Measurements from ENCODE around the gene ZBTB43.

Gene ZBTB43, protein sequence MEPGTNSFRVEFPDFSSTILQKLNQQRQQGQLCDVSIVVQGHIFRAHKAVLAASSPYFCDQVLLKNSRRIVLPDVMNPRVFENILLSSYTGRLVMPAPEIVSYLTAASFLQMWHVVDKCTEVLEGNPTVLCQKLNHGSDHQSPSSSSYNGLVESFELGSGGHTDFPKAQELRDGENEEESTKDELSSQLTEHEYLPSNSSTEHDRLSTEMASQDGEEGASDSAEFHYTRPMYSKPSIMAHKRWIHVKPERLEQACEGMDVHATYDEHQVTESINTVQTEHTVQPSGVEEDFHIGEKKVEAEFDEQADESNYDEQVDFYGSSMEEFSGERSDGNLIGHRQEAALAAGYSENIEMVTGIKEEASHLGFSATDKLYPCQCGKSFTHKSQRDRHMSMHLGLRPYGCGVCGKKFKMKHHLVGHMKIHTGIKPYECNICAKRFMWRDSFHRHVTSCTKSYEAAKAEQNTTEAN

DNA sequence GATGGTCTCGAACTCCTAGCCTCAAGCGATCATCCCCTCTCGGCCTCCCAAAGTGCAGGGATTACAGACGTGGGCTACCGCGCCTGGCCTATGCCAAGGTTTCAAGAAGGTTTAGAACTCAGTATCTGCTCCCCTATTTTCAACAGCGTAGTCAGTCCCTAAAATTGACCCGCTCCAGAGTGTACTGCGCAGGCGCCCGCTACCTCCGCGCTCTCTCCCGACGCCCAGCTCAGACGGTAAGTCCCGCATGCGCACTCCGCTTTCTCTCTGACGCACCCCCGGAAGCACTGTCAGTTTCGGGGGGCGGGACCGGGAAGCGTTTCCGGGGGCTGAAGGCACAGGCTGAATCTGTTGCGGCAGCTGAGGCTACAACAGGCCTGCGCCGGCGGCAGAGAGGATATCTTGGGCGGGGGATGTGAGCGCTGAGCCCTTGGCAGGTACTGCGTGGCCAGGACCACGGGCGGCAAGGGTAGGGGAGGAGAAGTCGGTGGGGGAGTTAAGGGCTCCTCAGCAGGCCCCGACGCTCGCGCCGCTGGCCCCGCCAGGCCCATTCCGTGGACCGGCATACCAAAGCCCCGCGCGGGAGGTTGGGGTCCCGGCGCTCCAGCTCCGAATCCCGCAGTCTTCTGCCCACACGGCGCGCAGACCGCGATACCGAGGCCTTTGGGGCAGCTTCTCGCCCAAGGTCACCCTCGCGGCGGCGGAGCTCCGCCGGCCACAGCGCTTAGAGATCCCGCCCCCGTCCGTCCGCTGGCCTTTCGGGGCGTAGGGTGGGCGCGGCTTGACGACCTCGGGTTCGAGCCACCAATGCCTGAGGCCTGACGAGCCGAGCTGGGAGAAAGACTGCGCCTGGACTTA, at the start of gene ZBTB43:
Gene ZBTB43 (plus strand): TSS at position 345 of the 858 bp plus-strand sequence. CDS start 27,470 bp downstream, outside the sequence.
- H3K4me3 ChIP-seq (ENCODE audit: low read depth in 1 of 2, low read length in 2 of 2), result peak within 1 kb of the TSS; percentile 81 to 97
- no peaks in the 10 kb centered on the region for H3K27me3 ChIP-seq (ENCODE audit: control insufficient read depth in 1 of 2, insufficient read depth in 2 of 2, low read length in 2 of 2)
- peak within 1 kb of the TSS; percentile 98 for H3K9ac ChIP-seq (ENCODE audit: low read length)
- peaks cover 20% of the 10 kb centered on the region for H3K4me1 ChIP-seq (ENCODE audit: insufficient read depth, low read length)
- peak within 1 kb of the TSS; percentile 64 for H3K27ac ChIP-seq (ENCODE audit: low read depth, low read length)
- H3K9me3 ChIP-seq (ENCODE audit: low read length), result no peaks in the 10 kb centered on the region
- H3K36me3 ChIP-seq (ENCODE audit: insufficient read depth, low read length), result peaks cover 11% of the 10 kb centered on the region

DNA sequence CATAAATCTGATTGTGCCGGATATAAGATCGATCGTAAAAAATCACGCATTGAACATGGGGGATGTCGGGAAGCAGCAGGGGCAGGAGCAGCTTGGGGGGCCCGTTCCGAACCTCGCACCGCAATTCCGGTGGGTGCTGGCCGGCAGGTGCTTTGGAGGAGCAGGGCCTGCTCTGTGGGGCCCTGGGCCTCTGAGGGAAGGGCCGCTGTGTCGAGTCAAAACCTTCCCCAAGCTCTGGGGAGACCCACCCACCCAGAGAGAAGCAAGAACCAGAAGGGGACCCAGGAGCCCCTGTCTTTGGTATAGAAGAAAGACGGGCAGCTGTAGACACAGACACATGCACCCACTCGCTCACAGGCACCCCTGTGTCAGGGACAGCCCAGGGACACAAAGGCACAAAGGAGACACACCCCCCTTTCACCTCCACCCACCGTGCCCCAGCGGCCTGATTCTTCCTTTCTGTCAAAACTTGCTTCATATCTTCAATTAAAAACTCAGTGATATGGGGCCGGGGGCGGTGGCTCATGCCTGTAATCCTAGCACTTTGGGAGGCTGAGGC, 49.4 kb upstream of the ZBTB43 start:
- Histone ChIP-seq H3K27me3 (ENCODE audit: control insufficient read depth in 1 of 2, insufficient read depth in 2 of 2, low read length in 2 of 2) (peaks cover 0 to 35% of the 10 kb centered on the region in 2 donors), H3K27ac (ENCODE audit: low read depth, low read length) (no peak overlapping the region), H3K9ac (ENCODE audit: low read length) (no peak overlapping the region), H3K9me3 (ENCODE audit: low read length) (no peaks in the 10 kb centered on the region), H3K4me1 (ENCODE audit: insufficient read depth, low read length) (no peaks in the 10 kb centered on the region), H3K4me3 (ENCODE audit: low read depth in 1 of 2, low read length in 2 of 2) (no peak overlapping the region), H3K36me3 (ENCODE audit: insufficient read depth, low read length) (no peaks in the 10 kb centered on the region)

DNA sequence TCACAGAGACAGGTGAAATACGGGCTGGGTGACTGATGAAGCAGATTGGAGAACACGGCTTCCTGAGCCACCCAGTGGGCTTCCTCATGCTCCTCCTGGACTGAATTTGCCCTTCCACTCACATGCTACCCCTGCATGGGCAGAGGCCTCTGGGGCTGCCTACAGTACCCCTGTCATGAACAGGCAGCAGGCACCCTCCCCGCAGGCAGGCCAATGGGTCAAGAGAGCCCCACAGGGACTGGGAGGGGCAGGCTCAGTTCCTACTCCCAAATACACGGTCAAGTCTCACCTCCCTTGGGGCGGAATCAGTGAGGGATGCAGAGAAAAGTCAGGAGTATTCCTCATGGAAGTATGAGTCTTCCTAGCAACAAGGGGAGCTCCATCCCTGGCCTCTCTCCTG, 48.6 kb upstream of the ZBTB43 start:
- H3K9me3 ChIP-seq (ENCODE audit: low read length), result no peaks in the 10 kb centered on the region
- H3K27me3 ChIP-seq (ENCODE audit: control insufficient read depth in 1 of 2, insufficient read depth in 2 of 2, low read length in 2 of 2), result peaks cover 0 to 30% of the 10 kb centered on the region in 2 donors

DNA sequence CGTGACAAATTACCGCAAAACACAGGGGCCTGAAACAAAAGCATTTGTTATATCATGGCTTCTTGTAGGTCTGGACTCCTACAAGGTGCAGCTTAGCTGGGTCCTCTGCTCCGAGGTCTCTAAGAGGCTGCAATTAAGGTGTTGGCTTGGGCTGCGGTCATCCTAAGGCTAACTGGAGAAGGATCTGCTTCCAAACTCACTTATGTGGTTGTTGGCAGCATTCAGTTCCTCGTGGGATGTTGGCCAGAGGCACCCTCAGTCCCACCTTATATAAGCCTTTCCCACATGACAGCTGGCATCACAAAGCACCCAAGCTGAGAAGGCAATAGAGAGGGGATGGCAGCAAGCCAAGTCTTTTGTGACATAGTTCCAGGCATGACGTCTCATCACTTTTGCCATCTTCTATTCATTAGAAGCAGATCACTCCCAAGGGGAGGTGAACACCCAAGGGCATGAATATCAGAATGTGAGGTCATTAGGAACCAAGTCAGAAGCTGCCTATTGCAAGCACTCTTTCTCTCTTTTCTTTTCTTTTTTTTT, 47.9 kb upstream of the ZBTB43 start:
- no peak overlapping the region for H3K9ac ChIP-seq (ENCODE audit: low read length)
- H3K9me3 ChIP-seq (ENCODE audit: low read length), result no peaks in the 10 kb centered on the region
- no peak overlapping the region for H3K4me3 ChIP-seq (ENCODE audit: low read depth in 1 of 2, low read length in 2 of 2)
- no peaks in the 10 kb centered on the region for H3K4me1 ChIP-seq (ENCODE audit: insufficient read depth, low read length)
- no peak overlapping the region for H3K27ac ChIP-seq (ENCODE audit: low read depth, low read length)
- no peaks in the 10 kb centered on the region for H3K36me3 ChIP-seq (ENCODE audit: insufficient read depth, low read length)
- peaks cover 0 to 24% of the 10 kb centered on the region in 2 donors for H3K27me3 ChIP-seq (ENCODE audit: control insufficient read depth in 1 of 2, insufficient read depth in 2 of 2, low read length in 2 of 2)

More for the DNA sequence above, 48.6 kb upstream of the ZBTB43 start:
- no peaks in the 10 kb centered on the region for H3K36me3 ChIP-seq (ENCODE audit: insufficient read depth, low read length)
- H3K4me1 ChIP-seq (ENCODE audit: insufficient read depth, low read length), result no peaks in the 10 kb centered on the region
- H3K4me3 ChIP-seq (ENCODE audit: low read depth in 1 of 2, low read length in 2 of 2), result no peak overlapping the region
- H3K27ac ChIP-seq (ENCODE audit: low read depth, low read length), result no peak overlapping the region
- no peak overlapping the region for H3K9ac ChIP-seq (ENCODE audit: low read length)

DNA sequence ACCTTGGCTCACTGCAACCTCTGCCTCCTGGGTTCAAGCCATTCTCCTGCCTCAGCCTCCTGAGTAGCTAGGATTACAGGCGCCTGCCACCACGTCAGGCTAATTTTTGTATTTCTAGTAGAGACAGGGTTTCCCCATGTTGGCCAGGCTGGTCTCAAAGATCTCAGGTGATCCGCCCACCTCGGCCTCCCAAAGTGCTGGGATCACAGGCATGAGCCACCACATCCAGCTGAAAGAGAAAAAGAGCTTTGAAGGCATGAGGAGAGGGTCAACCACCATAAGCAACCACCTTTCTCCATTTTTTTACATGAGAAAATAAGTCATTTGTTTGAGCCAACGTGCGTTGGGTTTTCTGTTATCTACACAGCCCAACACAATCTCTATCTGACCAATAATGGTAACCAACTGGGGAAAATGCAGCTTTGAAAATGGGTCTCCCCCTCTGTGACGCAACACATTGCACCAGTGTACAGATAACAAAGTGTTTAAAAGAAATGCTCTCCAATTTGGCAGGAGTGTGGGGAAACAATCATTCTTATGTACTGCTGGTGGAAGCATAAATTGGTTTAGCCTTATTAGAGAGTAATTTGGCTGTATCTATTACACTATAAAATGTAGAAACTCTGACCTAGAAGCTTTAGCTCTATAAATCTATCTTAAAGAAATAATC, 45.8 kb upstream of the ZBTB43 start:
- Histone ChIP-seq H3K4me1 (ENCODE audit: insufficient read depth, low read length) (no peaks in the 10 kb centered on the region), H3K27ac (ENCODE audit: low read depth, low read length) (no peak overlapping the region), H3K36me3 (ENCODE audit: insufficient read depth, low read length) (no peaks in the 10 kb centered on the region), H3K27me3 (ENCODE audit: control insufficient read depth in 1 of 2, insufficient read depth in 2 of 2, low read length in 2 of 2) (peaks cover 0 to 14% of the 10 kb centered on the region in 2 donors), H3K9ac (ENCODE audit: low read length) (no peak overlapping the region), H3K9me3 (ENCODE audit: low read length) (no peaks in the 10 kb centered on the region), H3K4me3 (ENCODE audit: low read depth in 1 of 2, low read length in 2 of 2) (no peak overlapping the region)

DNA sequence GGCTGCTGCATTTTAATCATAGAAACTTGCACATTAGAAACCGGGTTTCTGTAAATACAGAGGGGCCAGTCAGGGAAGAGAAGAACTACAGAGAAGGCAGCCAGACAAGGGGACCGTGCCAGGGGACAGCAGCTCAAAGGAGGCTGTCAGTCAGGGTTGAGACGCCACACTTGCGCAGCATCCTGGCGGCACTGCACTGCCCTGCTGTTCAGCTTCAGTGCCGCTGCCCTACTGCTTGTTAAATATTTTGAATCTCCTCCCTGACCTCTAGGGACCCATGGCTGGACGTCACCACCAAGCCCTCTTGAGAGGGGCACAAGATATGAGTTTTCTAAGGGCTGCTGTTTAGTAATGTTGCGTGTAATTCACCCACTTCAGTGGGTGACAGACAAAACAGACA, 43.6 kb upstream of the ZBTB43 start:
- Histone ChIP-seq H3K36me3 (ENCODE audit: insufficient read depth, low read length) (no peaks in the 10 kb centered on the region), H3K9me3 (ENCODE audit: low read length) (no peaks in the 10 kb centered on the region), H3K27me3 (ENCODE audit: control insufficient read depth in 1 of 2, insufficient read depth in 2 of 2, low read length in 2 of 2) (peaks cover 0 to 4% of the 10 kb centered on the region in 2 donors), H3K4me1 (ENCODE audit: insufficient read depth, low read length) (no peaks in the 10 kb centered on the region), H3K9ac (ENCODE audit: low read length) (no peak overlapping the region), H3K4me3 (ENCODE audit: low read depth in 1 of 2, low read length in 2 of 2) (no peak overlapping the region), H3K27ac (ENCODE audit: low read depth, low read length) (no peak overlapping the region)

DNA sequence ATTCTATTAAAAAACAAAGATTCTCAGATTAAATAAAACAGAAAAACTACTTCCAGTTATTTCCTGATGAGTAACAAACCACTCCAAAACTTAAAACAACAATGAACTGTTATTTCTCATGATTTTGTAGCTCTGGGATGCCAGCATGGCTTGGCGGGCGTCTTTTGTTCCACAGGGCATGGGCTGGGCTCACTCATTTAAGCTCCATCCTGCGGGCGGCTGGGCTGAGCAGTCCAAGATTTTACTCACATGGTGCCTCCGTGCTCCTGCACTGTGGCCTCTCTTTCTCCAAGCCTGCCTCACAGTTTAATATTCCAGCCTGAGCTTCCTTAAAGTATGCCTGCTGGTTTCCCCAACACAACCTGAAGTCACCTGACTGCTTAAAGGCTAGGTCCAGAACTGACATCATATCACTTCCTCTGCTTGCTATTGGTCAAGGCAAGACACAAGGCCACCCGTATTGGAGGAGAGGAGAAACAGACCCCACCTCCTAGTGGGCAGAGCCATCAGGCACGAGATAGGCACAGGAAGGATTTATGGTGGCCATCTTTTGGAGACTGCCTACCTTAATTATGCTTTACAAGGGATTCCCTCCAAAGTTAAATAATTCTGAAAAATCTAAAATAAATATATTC, 41.6 kb upstream of the ZBTB43 start:
- H3K27ac ChIP-seq (ENCODE audit: low read depth, low read length), result no peak overlapping the region
- no peaks in the 10 kb centered on the region for H3K36me3 ChIP-seq (ENCODE audit: insufficient read depth, low read length)
- no peak overlapping the region for H3K9ac ChIP-seq (ENCODE audit: low read length)
- no peak overlapping the region for H3K4me3 ChIP-seq (ENCODE audit: low read depth in 1 of 2, low read length in 2 of 2)
- H3K4me1 ChIP-seq (ENCODE audit: insufficient read depth, low read length), result no peaks in the 10 kb centered on the region
- no peaks in the 10 kb centered on the region for H3K27me3 ChIP-seq (ENCODE audit: control insufficient read depth in 1 of 2, insufficient read depth in 2 of 2, low read length in 2 of 2)
- H3K9me3 ChIP-seq (ENCODE audit: low read length), result no peaks in the 10 kb centered on the region

DNA sequence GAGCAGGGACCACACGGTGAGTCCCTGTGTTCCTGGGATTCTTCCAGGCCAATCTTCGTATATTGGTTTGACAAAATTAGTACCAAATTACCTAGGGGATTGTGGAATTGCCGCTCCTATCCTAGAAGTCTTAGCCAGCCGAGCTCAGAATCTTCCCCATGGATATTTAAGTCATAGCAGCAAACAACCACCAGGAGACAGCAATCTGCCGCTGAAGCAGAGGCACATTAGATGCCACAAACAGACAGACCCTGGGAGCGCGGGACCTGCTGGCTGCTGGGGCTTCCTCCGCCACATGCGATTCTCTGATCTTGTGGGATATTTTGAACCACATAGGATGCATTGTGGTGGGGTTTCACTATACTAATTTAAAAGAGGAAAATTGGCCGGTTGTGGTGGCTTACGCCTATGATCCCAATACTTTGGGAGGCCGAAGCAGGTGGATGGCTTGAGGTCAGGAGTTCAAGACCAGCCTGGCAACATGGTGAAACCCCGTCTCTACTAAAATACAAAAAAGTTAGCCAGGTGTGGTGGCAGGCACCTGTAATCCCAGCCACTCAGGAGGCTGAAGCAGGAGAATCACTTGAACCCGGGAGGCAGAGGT, 31.7 kb upstream of the ZBTB43 start:
- H3K9ac ChIP-seq (ENCODE audit: low read length), result no peak overlapping the region

DNA sequence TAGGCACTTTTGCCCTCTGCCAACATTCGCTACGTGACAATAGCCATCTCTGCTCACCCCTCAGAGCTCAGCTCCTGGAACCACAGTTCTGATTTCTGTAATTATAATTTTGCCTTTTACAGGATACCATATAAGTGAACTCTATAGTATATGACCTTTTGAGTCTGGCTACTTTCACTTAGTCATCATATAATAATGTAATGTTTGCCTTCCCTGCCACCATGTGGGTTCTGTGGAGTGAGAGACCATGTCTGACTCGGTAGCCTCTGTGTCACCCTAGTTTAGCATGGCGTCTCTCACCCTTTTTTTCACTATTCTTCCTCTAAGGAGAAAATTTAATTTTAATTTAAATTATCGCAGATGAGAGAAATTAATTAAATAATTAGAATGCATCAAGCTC, 28.9 kb upstream of the ZBTB43 start:
- Histone ChIP-seq H3K9me3 (ENCODE audit: low read length) (no peaks in the 10 kb centered on the region), H3K27ac (ENCODE audit: low read depth, low read length) (no peak overlapping the region), H3K4me3 (ENCODE audit: low read depth in 1 of 2, low read length in 2 of 2) (no peak overlapping the region), H3K27me3 (ENCODE audit: control insufficient read depth in 1 of 2, insufficient read depth in 2 of 2, low read length in 2 of 2) (peaks cover 0 to 6% of the 10 kb centered on the region in 2 donors), H3K36me3 (ENCODE audit: insufficient read depth, low read length) (no peaks in the 10 kb centered on the region), H3K4me1 (ENCODE audit: insufficient read depth, low read length) (no peaks in the 10 kb centered on the region), H3K9ac (ENCODE audit: low read length) (no peak overlapping the region)

More for the DNA sequence above, 31.7 kb upstream of the ZBTB43 start:
- no peaks in the 10 kb centered on the region for H3K36me3 ChIP-seq (ENCODE audit: insufficient read depth, low read length)
- H3K4me1 ChIP-seq (ENCODE audit: insufficient read depth, low read length), result no peaks in the 10 kb centered on the region
- peaks cover 0 to 6% of the 10 kb centered on the region in 2 donors for H3K27me3 ChIP-seq (ENCODE audit: control insufficient read depth in 1 of 2, insufficient read depth in 2 of 2, low read length in 2 of 2)
- no peaks in the 10 kb centered on the region for H3K9me3 ChIP-seq (ENCODE audit: low read length)
- H3K27ac ChIP-seq (ENCODE audit: low read depth, low read length), result no peak overlapping the region
- H3K4me3 ChIP-seq (ENCODE audit: low read depth in 1 of 2, low read length in 2 of 2), result no peak overlapping the region

DNA sequence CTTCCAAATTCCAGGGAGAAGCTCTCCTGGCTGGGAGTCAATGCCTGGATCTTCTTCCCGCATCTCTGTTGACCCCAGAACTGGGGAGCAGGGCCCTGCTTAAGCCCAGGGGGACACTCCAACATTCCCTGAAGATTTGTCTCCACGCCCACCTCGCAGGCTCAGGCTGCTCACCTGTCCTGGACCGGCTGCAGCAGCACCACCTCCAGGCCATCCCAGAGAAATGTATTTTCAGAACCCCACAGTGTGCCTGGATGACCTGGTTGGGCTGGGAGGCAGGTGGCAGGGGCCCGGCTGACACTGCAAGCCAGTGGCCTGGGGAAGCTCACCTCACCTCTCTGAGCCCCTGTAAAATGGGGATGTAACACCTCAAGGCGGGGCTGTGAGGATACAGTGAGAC, 27.1 kb upstream of the ZBTB43 start:
- no peaks in the 10 kb centered on the region for H3K9me3 ChIP-seq (ENCODE audit: low read length)
- peaks cover 0 to 6% of the 10 kb centered on the region in 2 donors for H3K27me3 ChIP-seq (ENCODE audit: control insufficient read depth in 1 of 2, insufficient read depth in 2 of 2, low read length in 2 of 2)
- no peaks in the 10 kb centered on the region for H3K36me3 ChIP-seq (ENCODE audit: insufficient read depth, low read length)
- H3K4me3 ChIP-seq (ENCODE audit: low read depth in 1 of 2, low read length in 2 of 2), result no peak overlapping the region
- H3K27ac ChIP-seq (ENCODE audit: low read depth, low read length), result no peak overlapping the region
- no peak overlapping the region for H3K9ac ChIP-seq (ENCODE audit: low read length)
- H3K4me1 ChIP-seq (ENCODE audit: insufficient read depth, low read length), result no peaks in the 10 kb centered on the region

Measured in muscle layer of colon (tissue), 2 donors.